Umbilical cord (tissue), 2 donors: ENCODE measurements around the gene ROBO1. TPM values are rescaled to one million over a fixed set of nuclear protein-coding genes. Genes with fewer than 3 reads are reported as not detected.

ENCODE experiments used
- DNase-seq: peaks from one replicate; pipeline ENCODE4 v3.0.0-alpha.2; 2015; ENCODE audit warnings: low spot score
- total RNA-seq: library from RNA; depleted of rRNA; stranded (reverse); fragments of >200 nt; gene quantifications from one replicate; pipeline ENCODE4 v1.2.3, GENCODE V29; 2014; ENCODE audit warnings: low replicate concordance; ENCODE audit not compliant: insufficient read depth

The ROBO1 gene
- total RNA-seq, 1 donor from 2014 or later: 27.9 TPM

GRCh38 chr3:78814893-78815562 is 952.8 kb downstream of the ROBO1 start:
- DNase-seq: no peak

- DNase-seq: no peak
Measured at GRCh38 chr3:78812166-78812565, 955.6 kb downstream of the ROBO1 start.

- DNase-seq: no peak
Measured at GRCh38 chr3:78809966-78810365, 957.8 kb downstream of the ROBO1 start.

- DNase-seq: no peak
Measured at GRCh38 chr3:78804251-78805037, 963.4 kb downstream of the ROBO1 start.

DNA sequence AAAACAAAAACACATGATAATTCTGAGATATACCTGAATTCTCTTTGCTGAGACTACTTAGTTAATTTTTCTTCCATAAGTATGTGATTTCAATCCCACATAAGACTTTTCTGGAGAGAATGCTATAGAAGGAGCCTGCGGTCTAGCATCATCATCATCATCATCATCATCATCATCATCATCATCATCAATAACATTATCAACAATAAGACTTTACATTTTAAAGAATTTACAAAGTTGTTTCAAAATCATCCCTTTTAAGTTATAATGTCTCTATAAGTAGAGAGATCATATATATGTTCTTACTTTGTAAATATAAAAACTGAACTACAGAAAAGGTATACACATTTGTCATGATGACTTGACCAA is 965.3 kb downstream of the ROBO1 start:
- no peak for DNase-seq

DNA sequence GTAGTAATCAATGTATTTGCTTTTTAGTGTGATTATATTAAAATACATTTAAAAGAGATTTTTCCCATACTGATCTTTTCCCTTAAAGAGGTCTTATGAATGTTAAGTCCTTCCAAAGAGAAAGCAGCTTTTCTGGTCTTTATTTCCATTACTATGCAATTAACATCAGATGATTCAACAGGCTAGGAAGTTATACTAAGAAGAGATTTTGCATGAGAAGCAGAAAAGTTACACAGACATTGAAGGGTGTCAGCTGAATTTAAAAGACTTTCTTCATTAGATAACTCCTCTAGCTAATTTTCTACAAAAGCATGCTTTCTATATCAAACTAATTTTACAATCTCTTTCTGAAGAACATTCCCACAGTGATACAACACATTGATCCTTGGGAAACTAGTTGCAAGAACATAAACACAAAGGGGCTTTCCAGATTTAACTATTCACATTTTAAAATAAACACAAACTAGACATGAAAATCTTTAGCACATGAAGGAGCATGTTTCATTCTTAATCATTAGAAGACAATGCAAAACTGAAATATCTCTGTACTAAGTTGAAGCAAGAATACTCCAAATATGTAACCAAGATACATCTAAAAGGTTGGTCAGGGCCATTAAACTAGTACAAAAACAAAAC is 965.8 kb downstream of the ROBO1 start:
- no peak for DNase-seq

- DNase-seq: no peak
Measured at GRCh38 chr3:78799681-78800080, 968.1 kb downstream of the ROBO1 start.

- no peak for DNase-seq
Measured at GRCh38 chr3:78798266-78798832, 969.4 kb downstream of the ROBO1 start.

DNA sequence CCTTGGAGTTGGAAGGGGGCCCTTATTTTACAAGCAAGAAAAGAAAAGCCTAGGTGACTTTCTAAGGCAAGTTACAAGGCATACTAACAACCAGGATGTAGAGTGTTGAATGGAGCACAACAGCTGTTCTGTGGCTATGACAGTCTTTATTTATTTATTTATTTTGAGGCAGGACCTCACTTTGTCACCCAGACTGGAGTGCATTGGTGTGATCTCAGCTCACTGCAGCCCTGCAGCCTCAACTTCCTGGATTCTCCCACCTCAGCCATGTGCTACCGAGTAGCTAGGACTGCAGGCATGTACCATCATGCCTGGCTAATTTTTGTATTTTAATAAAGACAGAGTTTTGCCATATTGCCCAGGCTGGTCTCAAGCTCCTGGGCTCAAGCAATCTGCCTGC is 973.4 kb downstream of the ROBO1 start:
- DNase-seq: no peak

DNA sequence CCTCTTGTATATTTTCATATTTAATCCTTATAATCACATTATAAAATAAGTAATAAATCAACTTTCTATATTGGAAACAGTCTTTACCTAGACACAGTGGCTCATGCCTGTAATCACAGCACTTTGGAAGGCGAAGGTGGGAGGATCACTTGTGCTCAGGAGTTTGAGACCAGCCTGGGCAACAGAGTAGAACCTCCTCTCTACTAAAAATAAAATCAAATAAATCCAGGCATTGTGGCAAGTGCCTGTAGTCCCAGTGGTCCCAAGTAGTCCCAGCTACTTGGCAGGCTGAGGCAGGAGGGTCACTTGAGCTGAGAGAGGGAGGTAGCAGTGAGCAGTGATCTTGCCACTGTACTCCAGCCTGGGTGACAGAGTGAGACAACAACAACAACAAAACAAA is 975.1 kb downstream of the ROBO1 start:
- DNase-seq: no peak

GRCh38 chr3:78792212-78792611 is 975.6 kb downstream of the ROBO1 start:
- DNase-seq: no peak

DNA sequence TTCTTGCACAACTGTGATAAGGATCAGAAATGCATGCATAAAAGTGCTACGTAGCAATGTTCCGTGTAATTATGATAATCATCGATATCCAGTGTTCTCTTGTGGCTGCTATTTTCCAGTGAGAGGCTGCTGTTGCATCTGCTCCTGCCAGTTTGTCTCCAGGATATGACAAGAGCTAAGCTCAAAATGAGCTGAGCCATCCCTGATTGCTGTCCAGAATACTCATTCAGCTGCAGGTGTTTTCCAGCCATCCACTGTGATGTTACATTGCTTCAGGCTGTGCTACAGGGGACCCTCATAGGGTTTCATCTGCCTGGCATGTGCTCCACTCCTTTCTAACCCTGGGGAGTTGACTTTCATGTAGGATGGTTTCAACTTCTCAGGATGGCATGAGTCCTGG is 976.0 kb downstream of the ROBO1 start:
- DNase-seq: no peak

DNA sequence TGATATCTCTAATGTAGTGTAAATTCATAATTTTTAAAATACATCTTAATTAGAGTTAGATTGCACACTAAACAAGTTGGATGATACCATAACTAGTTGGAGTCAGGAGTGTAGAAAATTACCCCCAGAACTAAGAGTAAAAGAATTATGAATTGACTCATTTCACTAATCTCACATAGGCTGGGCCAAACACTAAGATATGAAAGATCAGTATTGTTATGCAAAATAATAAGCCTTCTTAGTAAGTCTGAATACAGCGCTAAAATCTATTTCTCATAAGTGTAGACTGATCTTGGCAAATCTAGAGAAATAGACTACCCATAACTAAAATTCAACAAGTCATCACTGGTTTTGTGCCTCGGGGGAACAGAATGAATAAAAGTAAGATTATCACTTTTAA is 979.0 kb downstream of the ROBO1 start:
- DNase-seq: no peak

GRCh38 chr3:78785004-78785403 is 982.8 kb downstream of the ROBO1 start:
- no peak for DNase-seq

- no peak for DNase-seq
Measured at GRCh38 chr3:78781351-78781750, 986.4 kb downstream of the ROBO1 start.

- no peak for DNase-seq
Measured at GRCh38 chr3:78765671-78766485, 1001.9 kb downstream of the ROBO1 start.

GRCh38 chr3:78764634-78765033 is 1003.2 kb downstream of the ROBO1 start:
- no peak for DNase-seq

- DNase-seq: no peak
Measured at GRCh38 chr3:78762121-78762520, 1005.7 kb downstream of the ROBO1 start.

GRCh38 chr3:78761126-78761525 is 1006.7 kb downstream of the ROBO1 start:
- peak; percentile 40 for DNase-seq

DNA sequence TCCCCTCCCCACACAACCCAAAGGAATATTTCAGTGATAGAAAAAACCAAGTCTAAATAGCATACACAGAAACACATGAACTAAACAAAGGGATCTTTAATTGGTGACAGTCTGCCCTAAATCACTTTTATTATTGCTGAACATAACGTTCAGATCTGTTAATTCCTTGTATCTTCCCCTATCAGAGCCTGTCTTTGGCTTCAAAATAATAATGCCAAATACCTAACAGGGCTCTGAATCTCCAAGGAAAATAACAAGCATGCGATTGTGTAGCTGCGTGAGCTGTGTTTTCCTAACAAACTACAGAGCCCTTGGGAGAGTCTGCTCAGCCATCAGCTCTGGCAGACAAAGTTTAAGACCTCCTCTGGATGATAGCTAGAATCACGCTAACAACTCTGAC is 1010.1 kb downstream of the ROBO1 start:
- peak; percentile 19 for DNase-seq

- no peak for DNase-seq
Measured at GRCh38 chr3:78754066-78754743, 1013.6 kb downstream of the ROBO1 start.
